Raji (cell line): Measurements from ENCODE around the gene SLC30A1.

Source experiments
- POLR2A ChIP-seq: IDR thresholded peaks from 2 replicates; pipeline ENCODE4 v1.6.1; 2011; ENCODE audit warnings: low read depth, low read length, control low read depth; ENCODE audit not compliant: insufficient read depth

The SLC30A1 gene

DNA sequence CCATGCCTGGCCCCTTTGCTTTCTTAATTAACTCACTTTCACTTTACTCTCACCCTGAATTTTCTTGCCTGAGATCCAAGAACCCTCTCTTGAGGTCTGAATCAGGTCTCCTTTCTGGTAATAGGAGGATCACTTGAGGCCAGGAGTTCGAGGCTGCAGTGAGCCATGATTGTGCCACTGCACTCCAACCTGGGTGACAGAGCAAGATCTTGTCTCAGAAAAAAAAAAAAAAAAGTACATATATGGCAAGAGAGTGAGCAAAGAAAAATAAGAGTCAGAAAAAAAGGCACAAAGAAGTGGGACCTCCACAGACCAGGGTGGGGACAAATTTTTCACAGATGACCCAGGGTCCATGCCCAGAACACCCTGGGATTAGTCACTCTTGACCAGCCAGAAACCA, 52.9 kb downstream of the SLC30A1 start:
- TF ChIP-seq POLR2A, result no peak

DNA sequence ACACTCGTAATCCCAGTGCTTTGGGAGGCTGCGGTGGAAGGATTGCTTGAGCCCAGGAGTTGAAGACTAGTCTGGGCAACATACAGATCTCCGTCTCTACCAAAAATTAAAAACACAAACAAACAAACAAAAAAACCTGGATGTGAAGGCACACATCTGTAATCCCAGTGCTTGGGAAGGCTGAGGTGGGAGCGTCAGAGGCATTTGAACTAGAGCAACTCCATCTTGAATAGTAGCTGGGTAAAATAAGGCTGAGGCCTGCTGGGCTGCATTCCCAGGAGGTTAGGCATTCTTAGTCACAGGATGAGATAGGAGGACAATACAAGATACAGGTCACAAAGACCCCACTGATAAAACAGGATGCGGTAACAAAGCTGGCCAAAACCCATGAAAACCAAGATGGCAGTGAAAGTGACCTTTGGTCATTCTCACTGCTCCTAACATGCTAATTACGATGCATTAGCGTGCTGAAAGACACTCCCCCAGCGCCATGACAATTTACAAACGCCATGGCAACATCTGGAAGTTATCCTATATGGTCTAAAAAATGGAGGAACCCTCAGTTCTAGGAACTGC, 53.8 kb downstream of the SLC30A1 start:
- no peak for TF ChIP-seq POLR2A

DNA sequence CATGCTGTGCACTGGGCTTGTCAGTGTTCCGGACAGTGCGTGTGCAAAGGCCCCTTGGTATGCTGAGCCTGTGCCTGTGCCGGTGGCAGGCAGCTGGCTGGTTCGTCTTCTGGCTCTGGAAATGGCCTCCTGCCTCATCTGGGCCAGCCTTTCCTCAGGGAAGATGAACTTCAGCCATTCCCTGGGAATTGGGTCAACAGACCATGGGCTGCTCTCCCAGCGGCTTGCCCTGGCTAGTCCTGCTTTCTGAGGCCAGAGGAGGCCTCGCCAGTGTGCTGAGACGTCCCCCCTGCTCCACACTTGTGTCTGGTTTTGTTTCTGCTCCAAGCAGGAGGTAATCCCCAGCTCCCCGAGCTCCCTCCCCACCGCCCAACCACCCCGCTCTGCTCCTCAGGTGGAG, 54.4 kb downstream of the SLC30A1 start:
- TF ChIP-seq POLR2A, result no peak

GRCh38 chr1:211522804-211523203, 56.2 kb downstream of the SLC30A1 start:
- no peak for TF ChIP-seq POLR2A
